Amniotic epithelial cell (primary cell): Measurements from ENCODE around the gene FOXJ3.

Experiments
- DNase-seq: peaks from one replicate; pipeline ENCODE4 v3.0.0-alpha.2; 2010; ENCODE audit warnings: low read depth

FOXJ3 gene

DNA sequence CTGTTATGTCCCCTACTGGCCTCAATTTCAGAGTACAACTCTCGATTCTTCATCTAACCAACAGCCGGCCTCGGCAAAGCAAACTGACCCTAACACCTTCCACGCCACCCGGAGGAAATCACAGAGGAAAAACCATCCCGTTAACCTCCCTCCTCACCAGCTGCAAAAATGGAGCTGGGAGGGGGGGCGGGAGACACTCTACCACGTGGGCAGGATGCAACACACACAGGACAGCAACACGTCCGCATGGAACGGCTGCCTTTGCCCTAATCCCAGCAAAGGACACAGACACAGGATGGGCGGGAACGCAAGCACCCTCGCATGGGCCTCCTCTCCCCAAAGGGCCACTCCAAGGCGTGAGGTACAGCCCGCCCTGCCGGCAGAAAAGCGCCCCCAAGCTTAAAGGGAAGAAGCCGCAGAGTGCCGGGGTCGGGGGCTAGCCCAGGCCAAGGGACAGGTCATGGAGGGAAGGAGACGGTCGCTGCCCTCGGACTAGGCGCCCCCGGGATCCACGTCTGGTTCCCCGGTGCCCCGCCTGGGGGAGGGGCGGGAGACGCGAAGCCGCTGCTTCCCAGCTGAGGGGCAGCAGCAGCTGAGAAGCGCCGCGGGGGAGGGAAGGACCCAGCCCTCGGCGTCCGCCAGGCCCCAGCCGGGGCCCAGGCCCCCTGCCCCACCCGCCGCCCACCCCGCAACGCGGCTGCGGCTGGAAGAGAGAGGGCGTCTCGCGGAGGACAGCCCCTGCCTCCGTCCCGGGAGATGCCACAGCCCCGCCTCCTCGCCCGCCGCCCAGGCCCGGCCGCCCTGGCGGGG, 590 bp downstream of the FOXJ3 start:
- DNase-seq, result no peak

- no peak for DNase-seq
Measured at GRCh38 chr1:42333662-42334239, 1.3 kb downstream of the FOXJ3 start.

DNA sequence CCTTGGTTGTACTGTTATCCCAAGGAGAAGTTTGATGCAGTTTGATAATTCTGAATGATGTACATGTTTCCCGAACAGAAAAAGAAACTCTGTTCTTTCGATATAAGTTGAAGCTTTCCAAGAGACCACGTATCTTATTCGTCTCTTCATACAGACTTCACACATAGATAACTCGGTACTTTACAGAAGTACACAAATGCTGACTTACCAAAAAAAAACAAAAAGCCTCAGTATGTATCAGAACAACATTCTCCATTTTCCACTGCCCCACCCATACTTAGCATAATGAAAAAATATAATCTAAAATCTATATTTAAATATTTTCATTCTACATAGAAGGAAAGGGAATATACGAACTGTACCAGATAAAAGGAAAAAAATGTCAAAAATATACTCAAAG, 2.2 kb downstream of the FOXJ3 start:
- no peak for DNase-seq

- DNase-seq, result no peak
Measured at GRCh38 chr1:42330215-42330614, 4.8 kb downstream of the FOXJ3 start.

DNA sequence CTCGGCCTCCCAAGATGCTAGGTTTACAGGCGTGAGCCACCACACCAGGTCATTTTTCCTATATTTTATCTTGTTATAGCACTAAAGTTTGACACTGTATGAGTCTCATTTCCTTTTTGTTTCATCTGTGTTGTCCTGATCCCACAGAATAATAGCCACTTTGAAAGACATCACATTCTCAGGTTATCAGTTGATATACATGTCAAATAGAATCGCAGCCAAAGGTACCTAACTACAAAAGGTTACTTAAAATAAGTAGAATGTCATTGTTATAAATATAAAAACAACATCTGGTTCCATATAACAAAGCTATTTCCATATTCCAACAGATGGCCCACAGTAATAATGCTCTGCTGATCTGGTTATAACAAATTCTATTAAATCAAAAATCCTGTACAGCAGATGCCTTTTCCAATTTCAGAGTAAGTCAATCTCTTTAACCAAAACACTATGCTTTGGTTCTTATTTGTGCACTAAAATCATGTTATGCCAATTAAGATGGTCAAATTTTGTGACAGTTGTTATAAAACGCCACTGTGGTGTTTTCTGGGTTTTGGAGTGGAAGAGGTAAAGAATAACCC, 6.0 kb downstream of the FOXJ3 start:
- DNase-seq, result no peak

DNA sequence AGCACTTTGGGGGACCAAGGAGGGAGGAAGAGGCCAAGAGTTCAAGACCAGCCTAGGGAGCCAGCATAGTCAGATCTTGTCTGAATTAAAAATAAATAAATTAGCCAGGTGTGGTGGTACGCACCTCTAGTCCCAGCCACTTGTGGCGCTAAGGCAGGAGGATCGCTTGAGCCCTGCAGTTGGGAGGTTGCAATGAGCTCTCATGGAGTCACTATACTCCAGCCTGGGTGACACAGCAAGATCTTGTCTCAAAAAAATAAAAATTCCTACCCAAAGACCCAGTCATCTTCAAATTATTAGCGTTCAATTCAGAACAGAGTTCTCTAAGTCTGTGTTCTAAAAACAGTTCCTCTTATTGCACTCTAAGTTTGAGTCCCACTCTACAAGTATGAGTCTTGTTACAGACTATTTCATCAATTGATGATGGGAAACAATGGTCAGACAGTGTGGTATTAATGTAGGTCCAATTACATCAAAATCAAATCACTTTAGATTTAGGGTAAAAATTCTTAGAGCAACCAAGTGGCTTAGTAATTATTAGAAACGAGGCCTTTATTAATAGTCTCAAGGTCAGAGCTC, 6.9 kb downstream of the FOXJ3 start:
- DNase-seq, result no peak

DNA sequence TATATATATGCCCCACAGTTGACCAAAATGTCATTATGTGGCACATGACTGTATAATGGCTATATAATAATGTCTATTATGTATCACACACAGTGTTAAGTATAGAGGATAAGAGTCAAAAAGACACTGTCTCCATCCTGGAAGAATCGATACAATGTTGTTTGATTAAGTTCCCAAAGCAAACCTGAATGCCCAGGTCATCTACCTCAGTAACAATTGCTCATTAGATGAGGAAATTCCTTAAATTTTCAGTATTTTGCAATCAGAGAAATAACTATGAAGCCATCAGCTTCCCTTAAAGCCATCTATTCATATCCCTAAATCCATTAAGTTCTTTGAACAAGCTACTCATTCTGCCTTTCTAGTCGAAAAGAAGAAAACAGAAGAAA, 10.0 kb downstream of the FOXJ3 start:
- no peak for DNase-seq

GRCh38 chr1:42324398-42325013, 10.5 kb downstream of the FOXJ3 start:
- no peak for DNase-seq

GRCh38 chr1:42323551-42323950, 11.5 kb downstream of the FOXJ3 start:
- DNase-seq, result no peak

- no peak for DNase-seq
Measured at GRCh38 chr1:42322577-42322976, 12.5 kb downstream of the FOXJ3 start.

DNA sequence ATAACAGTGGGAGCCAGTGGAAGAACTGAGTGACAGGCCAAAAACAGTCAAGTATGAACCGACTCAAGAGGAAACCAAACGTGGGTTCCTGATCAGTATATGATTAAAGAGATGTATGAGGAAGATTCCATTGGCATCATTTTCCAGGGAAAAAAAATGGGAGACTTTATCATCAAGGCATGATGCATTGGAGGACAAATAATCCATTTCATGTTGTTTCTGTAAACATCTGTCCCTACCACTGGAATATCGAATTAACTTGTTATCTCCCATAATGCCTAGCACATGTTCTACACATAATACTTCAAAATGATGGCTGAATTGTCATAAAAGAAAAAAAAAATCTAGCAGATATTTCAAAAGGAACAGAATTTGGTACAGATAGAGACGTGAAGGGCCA, 13.3 kb downstream of the FOXJ3 start:
- no peak for DNase-seq

DNA sequence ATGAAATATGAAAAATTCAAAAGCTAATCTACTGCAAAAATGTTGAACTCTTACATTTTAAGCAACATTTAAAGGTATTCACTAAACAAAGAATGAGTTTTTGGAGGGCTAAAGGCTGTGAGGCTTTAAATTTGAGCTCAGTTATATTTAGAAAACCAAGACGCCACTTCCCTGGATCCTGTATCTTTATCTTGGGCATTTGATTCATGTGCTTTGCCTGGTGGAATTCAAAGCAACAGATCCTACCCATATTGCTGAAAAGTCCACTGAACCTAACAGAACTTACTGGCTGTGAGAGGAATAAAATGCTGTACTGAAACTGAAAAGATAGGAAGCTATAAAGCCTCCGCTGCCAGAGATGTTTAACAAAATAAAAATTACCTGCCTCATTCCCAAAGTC, 14.3 kb downstream of the FOXJ3 start:
- no peak for DNase-seq

- no peak for DNase-seq
Measured at GRCh38 chr1:42319871-42320484, 15.1 kb downstream of the FOXJ3 start.

GRCh38 chr1:42319128-42319851, 15.7 kb downstream of the FOXJ3 start:
- peak; percentile 61 for DNase-seq

DNA sequence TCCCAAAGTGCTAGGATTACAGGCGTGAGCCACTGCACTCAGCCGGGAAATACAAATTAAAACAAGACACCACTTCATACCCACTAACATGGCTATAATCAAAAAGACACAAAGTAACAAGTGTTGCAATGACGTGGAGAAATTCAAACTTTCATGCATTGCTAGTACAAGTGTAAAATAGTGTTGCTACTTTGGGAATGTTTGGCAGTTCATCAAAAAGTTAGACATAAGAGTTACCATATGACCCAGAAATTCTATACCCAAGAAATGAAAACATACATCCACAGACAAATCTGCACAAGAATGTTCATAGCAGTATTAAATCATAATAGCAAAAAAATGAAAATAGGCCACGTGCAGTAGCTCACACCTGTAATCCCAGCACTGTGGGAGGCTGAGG, 16.4 kb downstream of the FOXJ3 start:
- no peak for DNase-seq

DNA sequence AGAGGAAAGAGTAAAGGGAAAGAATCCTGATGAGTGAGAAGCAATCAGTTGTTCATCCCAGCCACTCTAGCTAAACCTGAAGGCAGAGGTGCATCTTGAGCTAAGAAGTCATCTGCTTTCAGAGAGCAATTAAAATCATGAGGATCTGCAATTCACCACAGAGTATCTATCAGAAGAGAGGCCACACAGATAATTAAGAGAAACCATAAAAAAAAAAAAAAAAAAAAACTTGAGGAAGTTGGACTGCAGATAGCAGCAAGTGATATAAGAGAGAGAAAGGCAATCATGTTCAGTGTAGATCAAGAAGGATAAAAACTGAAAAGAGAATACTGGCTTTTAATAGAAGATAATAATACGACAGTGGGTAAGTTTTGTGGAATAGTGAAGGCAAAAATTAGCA, 17.7 kb downstream of the FOXJ3 start:
- DNase-seq, result no peak

DNA sequence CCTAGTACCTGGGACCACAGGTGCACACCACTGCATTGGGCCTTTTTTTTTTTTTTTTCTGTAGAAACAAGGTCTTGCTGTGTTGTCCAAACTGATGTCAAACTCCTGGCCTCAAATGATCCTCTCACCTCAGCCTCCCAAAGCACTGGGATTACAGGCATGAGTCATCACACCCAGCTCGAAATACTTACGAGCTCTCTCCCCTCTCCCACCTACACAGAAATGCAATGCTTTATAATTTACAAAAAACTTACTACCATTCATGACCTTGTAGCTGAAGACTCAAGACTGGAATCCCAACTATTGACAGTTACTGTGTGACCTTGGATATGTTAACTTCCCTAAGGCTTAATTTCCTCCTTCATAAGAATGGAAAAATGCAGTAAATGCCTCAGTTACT, 18.7 kb downstream of the FOXJ3 start:
- DNase-seq, result no peak

DNA sequence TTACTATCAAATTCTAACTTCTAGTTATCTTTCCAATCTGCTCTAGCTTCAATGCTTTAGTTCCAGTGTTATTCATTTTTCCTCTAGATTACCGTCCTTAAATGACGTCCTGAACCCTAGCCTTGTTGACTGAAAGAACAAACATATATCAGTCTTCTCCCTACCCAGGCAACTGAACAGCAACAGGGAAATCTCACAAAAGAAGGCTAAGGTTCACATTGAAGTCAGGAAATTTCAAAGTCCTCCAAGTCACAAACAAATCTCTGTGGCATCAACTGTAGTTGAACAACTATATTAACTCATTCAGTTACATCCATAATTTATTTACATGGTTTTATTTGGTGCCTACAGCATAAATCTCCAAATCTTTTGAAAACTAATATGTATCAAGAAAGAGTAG, 19.5 kb downstream of the FOXJ3 start:
- no peak for DNase-seq

DNA sequence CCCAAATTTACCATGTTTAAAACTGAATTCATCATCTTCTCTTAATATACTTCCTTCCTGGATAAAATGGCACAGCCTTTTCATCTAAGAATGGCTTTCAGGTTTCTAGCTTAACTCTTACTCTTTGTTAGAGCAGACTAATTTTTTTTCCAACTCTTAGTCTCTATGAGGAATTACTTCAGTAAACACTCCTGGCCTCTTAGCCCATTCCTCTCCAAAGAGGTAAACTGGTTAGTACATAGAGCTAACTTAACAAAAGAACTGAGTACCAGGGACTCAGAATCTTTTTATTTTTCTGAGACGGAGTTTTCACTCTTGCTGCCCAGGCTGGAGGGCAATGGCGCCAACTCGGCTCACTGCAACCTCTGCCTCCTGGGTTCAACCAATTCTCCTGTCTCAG, 21.1 kb downstream of the FOXJ3 start:
- DNase-seq, result no peak

GRCh38 chr1:42312576-42313212, 22.3 kb downstream of the FOXJ3 start:
- DNase-seq, result peak; percentile 61

DNA sequence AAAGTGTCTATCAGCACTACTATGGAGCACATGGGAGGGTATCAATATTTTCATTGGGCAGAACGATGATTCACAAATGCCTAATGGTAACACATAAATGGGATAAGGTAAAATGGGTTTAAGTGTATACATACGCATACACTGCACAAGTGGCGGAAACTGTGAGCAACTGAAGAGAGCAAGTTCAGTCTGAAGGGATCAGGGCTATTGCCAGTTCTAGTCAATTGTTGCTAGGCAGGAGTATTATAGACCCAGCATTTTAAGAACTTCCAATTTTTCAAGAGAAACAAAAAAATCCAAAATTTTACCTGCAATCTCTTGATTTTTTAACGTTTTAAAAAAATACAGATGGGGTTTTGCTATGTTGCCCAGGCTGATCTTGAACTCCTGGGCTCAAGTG, 23.1 kb downstream of the FOXJ3 start:
- DNase-seq, result no peak
